Mesothelial cell of epicardium (in vitro differentiated cells): Measurements from ENCODE around the gene HSD3B1. TPM values are rescaled to one million over a fixed set of nuclear protein-coding genes. Genes with fewer than 3 reads are reported as not detected.

ENCODE experiments used
- DNase-seq, 2 experiments: peaks; one replicate each; pipeline ENCODE4 v3.0.0; 2021; ENCODE audit warnings: low spot score in 2 of 2; ENCODE audit not compliant: unreplicated experiment in 2 of 2
- H3K27ac Mint-ChIP-seq: 2 replicates; pipeline ENCODE4 v1.8.0; 2021; ENCODE audit warnings: mixed read lengths
- H3K27me3 Mint-ChIP-seq: 2 replicates; pipeline ENCODE4 v1.8.0; 2021; ENCODE audit warnings: low read depth, mixed read lengths
- H3K36me3 Mint-ChIP-seq: 2 replicates; pipeline ENCODE4 v1.8.0; 2021; ENCODE audit warnings: mixed read lengths
- H3K4me1 Mint-ChIP-seq: 2 replicates; pipeline ENCODE4 v1.8.0; 2021; ENCODE audit warnings: mixed read lengths
- H3K4me3 Mint-ChIP-seq: 2 replicates; pipeline ENCODE4 v1.8.0; 2021; ENCODE audit warnings: mild to moderate bottlenecking, moderate library complexity, mixed read lengths
- H3K9me3 Mint-ChIP-seq: 2 replicates; pipeline ENCODE4 v1.8.0; 2021; ENCODE audit warnings: mixed read lengths
- total RNA-seq: library from RNA; stranded (reverse); gene quantifications from 3 replicates; pipeline ENCODE4 v1.2.1, GENCODE V29; 2021
- TF ChIP-seq, protein P1 (sequence below): fragments of 200-600 bp; sonication (generic); IDR thresholded peaks from one replicate; pipeline ENCODE4 v1.5.0; 2021; ENCODE audit warnings: antibody characterized with exemption; ENCODE audit not compliant: unreplicated experiment

The HSD3B1 gene
- total RNA-seq, 1 donor from 2014 or later: not detected

DNA sequence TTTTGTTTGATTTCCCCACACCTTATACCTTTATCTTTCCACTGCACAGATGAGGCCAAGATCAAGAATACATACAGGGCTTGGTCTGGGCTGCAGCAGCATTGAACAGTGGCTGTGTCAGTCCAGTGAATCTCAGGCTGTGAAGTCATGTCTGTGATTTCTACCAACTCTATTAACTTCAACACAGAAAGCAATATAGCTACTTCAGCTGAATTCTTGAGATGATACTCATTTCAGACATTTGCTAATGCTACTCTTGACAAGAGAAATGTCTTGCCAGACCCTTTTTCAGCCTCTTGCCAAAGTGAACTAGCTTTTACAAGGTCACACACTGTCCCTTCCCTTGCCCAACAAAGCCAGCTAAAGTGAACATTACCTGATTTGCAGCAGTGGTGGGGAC lies 25.1 kb upstream of the HSD3B1 start:
- no peak overlapping the region for H3K4me3 Mint-ChIP-seq
- no peaks in the 10 kb centered on the region for H3K27me3 Mint-ChIP-seq
- H3K4me1 Mint-ChIP-seq: peaks cover 37% of the 10 kb centered on the region

DNA sequence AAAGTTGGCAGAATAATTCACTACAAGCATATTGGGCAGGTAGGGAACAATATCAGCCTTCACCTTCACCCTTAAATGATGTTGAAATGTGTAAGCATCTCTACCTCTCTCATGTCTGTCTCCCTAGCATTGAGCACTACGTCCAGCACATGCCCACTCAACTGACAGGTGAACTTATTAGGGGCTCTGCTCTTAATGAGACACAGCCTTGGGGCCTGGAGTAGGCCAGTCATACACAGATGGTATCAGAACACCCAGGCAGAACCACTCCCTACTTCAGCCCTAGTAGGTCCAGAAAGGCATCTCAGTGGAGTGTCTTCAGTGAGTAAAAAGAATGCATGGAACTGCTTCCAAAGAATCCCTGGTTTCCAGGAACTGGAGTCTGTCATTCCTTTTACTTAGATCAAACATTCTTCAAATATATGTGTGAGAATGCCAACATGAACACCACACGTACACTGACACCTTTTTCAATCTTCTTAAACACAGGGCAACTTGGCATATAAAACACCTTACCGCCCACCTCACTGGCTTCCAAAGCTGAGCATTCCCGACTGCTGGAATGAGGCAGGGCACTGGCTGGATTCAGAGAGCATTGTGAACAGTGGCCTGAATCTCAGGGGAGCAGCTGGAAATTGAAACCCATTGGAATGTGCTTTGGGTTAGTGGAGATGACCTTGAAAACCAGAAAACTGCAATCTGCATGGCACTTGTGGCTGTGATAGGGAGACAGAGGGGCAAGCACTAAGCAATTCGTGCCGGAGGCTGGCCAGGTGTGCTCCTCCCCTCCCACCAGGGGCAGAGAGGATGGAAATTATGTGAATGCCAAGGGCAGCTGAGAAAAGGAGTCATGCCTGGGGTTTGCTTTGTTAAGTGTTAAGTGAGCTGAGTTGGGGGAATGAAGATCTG lies 24.2 kb upstream of the HSD3B1 start:
- peak overlapping the region; percentile 75 for H3K27ac Mint-ChIP-seq
- no peak for DNase-seq
- TF ChIP-seq, protein P1, sequence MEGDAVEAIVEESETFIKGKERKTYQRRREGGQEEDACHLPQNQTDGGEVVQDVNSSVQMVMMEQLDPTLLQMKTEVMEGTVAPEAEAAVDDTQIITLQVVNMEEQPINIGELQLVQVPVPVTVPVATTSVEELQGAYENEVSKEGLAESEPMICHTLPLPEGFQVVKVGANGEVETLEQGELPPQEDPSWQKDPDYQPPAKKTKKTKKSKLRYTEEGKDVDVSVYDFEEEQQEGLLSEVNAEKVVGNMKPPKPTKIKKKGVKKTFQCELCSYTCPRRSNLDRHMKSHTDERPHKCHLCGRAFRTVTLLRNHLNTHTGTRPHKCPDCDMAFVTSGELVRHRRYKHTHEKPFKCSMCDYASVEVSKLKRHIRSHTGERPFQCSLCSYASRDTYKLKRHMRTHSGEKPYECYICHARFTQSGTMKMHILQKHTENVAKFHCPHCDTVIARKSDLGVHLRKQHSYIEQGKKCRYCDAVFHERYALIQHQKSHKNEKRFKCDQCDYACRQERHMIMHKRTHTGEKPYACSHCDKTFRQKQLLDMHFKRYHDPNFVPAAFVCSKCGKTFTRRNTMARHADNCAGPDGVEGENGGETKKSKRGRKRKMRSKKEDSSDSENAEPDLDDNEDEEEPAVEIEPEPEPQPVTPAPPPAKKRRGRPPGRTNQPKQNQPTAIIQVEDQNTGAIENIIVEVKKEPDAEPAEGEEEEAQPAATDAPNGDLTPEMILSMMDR: no peak
- H3K4me3 Mint-ChIP-seq: no peak overlapping the region
- no peaks in the 10 kb centered on the region for H3K9me3 Mint-ChIP-seq
- no peaks in the 10 kb centered on the region for H3K36me3 Mint-ChIP-seq
- peaks cover 42% of the 10 kb centered on the region for H3K4me1 Mint-ChIP-seq
- H3K27me3 Mint-ChIP-seq: no peaks in the 10 kb centered on the region

More for the DNA sequence above, 25.1 kb upstream of the HSD3B1 start:
- H3K36me3 Mint-ChIP-seq: no peaks in the 10 kb centered on the region
- TF ChIP-seq, protein P1: no peak
- no peak for DNase-seq
- no peaks in the 10 kb centered on the region for H3K9me3 Mint-ChIP-seq
- H3K27ac Mint-ChIP-seq: no peak overlapping the region

DNA sequence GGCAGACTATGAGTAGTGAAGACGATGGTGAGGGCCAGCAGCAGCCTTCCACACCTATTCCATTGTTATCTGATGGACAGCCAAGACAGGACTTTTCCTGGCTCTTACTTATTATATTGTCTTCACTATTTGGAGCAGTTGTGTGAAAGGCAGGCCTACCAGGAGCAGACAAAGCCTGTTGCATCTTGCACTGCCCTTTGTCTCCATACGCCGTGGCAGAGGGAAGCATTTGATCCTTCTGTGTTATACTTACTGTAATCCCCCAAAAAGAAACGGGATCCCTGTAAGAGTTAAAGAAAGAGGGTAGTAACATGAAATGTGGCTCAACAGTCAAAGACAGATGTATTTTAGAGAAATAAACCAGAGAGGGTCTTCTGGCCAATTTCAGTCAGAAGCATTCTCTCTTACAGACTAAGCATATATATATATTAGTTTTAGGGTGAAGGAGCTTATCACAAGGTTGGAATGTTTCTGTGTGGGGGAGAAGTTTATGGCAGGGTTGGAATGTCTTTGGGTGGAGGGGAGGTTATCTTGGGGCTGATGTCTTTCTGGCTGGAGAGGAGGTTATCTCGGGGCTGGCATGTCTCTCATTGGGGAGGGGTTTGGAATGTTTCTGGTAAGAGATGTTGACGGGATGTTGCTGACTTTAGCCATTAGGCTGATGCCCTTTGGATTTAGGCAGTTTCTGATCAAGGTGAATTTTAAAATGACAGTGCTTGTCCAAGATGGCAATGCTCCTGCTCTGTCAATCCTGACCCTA lies 23.4 kb upstream of the HSD3B1 start:
- TF ChIP-seq, protein P1: no peak
- Mint-ChIP-seq H3K36me3 (no peaks in the 10 kb centered on the region), H3K4me3 (no peak overlapping the region), H3K4me1 (peaks cover 42% of the 10 kb centered on the region), H3K27ac (peak overlapping the region; percentile 75), H3K9me3 (peaks cover 3% of the 10 kb centered on the region), H3K27me3 (no peaks in the 10 kb centered on the region)
- no peak for DNase-seq

DNA sequence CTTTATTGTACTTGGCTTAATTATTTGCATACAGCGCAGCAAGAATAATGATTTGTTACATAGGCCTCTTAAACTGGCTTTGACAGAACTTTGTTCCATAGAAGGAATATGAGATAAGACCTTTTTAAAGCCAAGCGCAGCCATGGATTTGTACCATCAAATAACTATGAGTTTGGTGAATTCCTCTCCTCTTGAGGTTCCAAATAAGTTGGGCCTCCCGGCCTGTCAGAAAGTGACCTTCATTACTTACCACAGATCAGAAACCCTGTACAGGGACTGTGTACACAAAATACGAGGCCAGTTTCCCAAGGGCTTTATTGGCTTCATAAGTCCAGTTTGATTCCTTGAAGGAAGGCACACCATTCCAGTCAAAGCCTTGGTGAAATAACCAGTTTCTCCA lies 21.8 kb upstream of the HSD3B1 start:
- H3K9me3 Mint-ChIP-seq: peaks cover 6% of the 10 kb centered on the region
- peaks cover 42% of the 10 kb centered on the region for H3K4me1 Mint-ChIP-seq

DNA sequence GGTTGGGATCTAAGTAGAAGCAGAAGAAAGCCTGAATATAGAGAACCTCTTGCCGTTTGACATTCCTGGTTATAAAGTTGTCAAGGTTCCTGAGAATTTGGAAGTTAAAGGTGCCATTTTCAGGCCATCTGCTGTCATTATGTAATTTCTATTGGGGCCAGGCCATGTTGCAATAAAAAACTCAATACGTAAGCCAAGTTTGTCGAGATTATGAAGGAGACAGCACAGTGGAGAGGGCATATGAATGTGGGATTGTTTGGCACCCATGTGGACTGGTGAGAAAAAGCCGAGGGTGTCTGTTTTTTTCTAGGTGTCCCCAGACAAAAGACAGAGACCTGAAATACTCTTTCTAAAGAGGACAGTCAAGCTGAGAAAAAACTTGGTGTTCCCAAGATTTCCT lies 18.8 kb upstream of the HSD3B1 start:
- H3K27me3 Mint-ChIP-seq: no peaks in the 10 kb centered on the region
- TF ChIP-seq, protein P1: no peak
- H3K27ac Mint-ChIP-seq: no peak overlapping the region
- H3K4me3 Mint-ChIP-seq: no peak overlapping the region
- DNase-seq: no peak
- H3K36me3 Mint-ChIP-seq: no peaks in the 10 kb centered on the region
- H3K9me3 Mint-ChIP-seq: peaks cover 6% of the 10 kb centered on the region
- peaks cover 30% of the 10 kb centered on the region for H3K4me1 Mint-ChIP-seq

More for the DNA sequence above, 21.8 kb upstream of the HSD3B1 start:
- TF ChIP-seq, protein P1: no peak
- Mint-ChIP-seq H3K27ac (no peak overlapping the region), H3K27me3 (no peaks in the 10 kb centered on the region), H3K36me3 (no peaks in the 10 kb centered on the region), H3K4me3 (no peak overlapping the region)
- no peak for DNase-seq
